HG03139 (cell line): ENCODE measurements around the gene TAS1R2.

Source experiments
- ATAC-seq: cut with Tn5 transposase; IDR thresholded peaks from one replicate; pipeline ENCODE4 v1.9.1; 2021; ENCODE audit not compliant: unreplicated experiment

TAS1R2 gene

GRCh38 chr1:18823438-18823837, 36.0 kb downstream of the TAS1R2 start:
- ATAC-seq: no peak

- no peak for ATAC-seq
These were observed 38.4 kb downstream of the TAS1R2 start for GRCh38 chr1:18820791-18821641.

- ATAC-seq: no peak
These were observed 39.3 kb downstream of the TAS1R2 start for GRCh38 chr1:18819986-18820790.

- no peak for ATAC-seq
These were observed 40.3 kb downstream of the TAS1R2 start for GRCh38 chr1:18819203-18819602.

GRCh38 chr1:18817795-18818435, 41.5 kb downstream of the TAS1R2 start:
- no peak for ATAC-seq

GRCh38 chr1:18817316-18817715, 42.1 kb downstream of the TAS1R2 start:
- ATAC-seq: no peak

- ATAC-seq: no peak
These were observed 42.7 kb downstream of the TAS1R2 start for GRCh38 chr1:18816808-18817207.

- no peak for ATAC-seq
These were observed 44.5 kb downstream of the TAS1R2 start for GRCh38 chr1:18814874-18815531.

- ATAC-seq: no peak
These were observed 45.0 kb downstream of the TAS1R2 start for GRCh38 chr1:18814425-18814824.

GRCh38 chr1:18812453-18812939, 47.0 kb downstream of the TAS1R2 start:
- no peak for ATAC-seq

- ATAC-seq: no peak
These were observed 47.6 kb downstream of the TAS1R2 start for GRCh38 chr1:18811733-18812452.

GRCh38 chr1:18809953-18810899, 49.2 kb downstream of the TAS1R2 start:
- ATAC-seq: no peak

- ATAC-seq: no peak
These were observed 50.9 kb downstream of the TAS1R2 start for GRCh38 chr1:18808550-18808949.

- ATAC-seq: no peak
These were observed 52.0 kb downstream of the TAS1R2 start for GRCh38 chr1:18807334-18808063.

- ATAC-seq: no peak
These were observed 53.3 kb downstream of the TAS1R2 start for GRCh38 chr1:18805925-18806849.

- ATAC-seq: no peak
These were observed 54.1 kb downstream of the TAS1R2 start for GRCh38 chr1:18805150-18805879.

GRCh38 chr1:18803851-18804250, 55.6 kb downstream of the TAS1R2 start:
- ATAC-seq: no peak
